GM19240 (cell line): ENCODE data around the gene TYRO3.
A peak's percentile ranks its signal among the peaks of the same experiment; 100 is the strongest.

ENCODE experiments used
- DNase-seq: peaks from one replicate; pipeline ENCODE4 v3.0.0; 2011; ENCODE audit warnings: low spot score; ENCODE audit not compliant: insufficient read length

The TYRO3 gene

DNA sequence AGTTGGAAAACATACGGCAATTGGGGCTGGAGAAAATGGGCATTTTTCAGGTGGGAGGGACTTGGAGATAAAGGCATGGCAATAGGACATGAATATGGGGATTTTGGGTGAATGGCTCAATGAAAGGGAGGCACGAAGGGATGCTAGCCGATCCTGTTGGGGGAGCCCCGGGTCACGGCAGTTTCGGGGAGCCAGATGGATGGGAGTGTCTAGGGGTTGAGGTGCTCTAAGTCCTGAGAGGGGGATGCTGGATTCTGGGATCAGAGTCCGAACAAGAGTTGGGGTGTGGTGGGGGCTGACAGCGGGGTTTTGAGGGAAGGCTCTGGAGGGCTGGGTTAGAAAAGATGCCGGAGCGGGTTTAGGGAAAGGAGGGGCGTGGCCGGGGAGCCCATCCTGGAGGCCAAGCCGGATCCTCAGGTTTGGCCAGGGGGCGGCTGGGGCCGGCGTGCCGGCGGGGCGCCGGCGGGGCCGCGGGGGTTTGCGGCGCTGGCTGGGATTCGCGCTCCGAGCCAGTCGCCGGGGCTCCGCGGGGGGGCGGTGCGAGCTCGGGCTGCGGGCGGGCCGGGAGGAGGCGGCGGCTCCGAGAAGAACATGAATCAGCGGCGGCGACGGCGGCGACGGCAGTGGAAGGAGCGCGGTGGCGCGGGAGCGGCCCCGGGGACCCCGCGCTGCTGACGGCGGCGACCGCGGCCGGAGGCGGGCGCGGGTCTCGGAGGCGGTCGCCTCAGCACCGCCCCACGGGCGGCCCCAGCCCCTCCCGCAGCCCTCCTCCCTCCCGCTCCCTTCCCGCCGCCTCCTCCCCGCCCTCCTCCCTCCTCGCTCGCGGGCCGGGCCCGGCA, at the start of gene TYRO3:
Gene TYRO3 (plus strand): TSS at position 813 of the 839 bp plus-strand sequence. CDS start 46 bp downstream, outside the sequence.
- peak; percentile 63 for DNase-seq

DNA sequence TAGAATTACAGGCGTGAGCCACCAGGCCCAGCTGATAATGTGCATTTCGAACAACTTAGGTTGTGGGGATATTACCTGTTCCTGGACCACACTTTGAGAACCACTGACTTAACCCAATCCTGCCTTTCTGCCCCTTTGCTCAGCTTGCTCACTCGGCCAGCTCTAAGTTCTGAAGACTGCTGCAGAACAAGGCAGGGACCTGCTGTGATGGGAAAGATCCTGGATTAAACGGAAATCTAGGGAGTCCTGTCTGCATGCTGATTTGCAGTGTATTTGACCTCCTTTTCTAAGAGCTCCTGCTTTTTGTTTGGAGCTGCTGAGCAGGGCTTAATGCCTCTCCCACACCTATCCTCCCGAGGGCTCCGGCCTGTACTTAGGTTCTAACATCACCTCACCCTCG, 48.3 kb upstream of the TYRO3 start:
- DNase-seq: no peak

DNA sequence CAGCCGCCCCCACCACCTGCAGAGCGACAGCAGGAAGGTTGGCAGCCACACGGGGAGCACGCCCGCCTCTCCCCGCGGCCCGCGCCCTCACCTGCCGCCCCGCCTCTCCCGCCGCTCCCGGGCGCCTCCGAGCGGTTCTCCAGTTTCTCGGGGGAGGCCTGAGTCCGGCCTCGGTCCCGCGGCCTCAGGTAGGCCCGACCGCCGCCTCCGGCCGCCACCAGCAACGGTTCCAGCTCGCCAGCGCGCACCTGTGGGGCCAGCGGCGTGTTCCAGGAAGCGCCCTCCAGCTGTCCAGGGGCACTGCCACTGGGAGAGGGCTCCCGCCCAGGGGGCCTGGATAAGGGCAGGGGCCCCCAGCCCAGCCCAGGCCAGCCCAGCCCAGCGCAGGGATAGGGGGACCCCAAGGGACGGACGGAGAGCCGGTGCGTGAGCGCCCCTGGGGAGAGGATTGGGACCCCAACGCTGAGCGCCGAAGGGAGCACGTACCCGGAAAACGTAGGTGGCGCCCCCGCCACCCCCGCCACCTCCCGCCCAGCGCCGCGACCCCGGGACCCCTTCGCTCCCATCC, 47.6 kb upstream of the TYRO3 start:
- no peak for DNase-seq

DNA sequence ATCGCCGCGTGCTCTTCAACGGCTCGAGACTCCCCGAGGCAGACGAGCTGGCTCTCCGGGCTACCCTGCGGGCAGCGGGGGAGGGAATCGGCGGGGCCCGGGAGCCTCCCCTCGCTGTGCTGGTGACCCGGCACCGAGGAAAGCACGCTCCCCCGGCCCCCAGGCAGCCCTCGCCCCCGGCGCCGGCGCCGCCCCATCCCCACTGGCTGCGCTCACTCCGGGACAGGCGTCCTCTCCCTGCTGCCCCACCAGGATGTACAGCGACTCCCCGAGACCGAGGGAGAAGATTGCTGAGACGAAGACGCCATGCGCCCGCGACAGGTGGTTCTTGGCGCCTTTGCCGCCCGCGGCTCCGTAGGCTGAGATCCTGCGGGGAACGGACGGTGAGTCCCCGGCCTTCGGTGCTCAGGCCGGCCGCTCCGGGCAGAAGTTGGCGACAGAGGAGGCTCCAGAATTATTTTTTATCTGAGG, 47.1 kb upstream of the TYRO3 start:
- no peak for DNase-seq

DNA sequence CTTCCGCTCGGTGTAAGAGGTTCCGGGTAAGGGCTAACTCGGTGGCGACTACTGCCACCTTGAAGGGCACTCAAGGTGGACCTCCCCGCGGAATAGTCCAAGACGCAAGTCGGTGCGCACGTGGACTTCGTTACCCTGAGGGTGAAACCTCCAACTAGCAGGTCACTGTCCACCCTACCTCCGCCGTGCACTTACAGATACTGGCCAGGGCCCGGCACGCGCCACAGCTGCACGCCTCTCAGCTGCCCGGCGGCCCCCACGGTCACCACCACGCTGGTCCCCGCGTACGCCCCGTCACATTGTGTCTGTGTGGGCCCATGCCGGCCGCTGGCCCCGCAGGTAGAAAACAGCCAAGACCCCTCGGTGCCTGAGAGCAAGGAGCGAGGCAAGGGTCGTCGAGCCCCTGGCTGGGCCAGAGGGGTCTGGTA, 46.5 kb upstream of the TYRO3 start:
- no peak for DNase-seq

DNA sequence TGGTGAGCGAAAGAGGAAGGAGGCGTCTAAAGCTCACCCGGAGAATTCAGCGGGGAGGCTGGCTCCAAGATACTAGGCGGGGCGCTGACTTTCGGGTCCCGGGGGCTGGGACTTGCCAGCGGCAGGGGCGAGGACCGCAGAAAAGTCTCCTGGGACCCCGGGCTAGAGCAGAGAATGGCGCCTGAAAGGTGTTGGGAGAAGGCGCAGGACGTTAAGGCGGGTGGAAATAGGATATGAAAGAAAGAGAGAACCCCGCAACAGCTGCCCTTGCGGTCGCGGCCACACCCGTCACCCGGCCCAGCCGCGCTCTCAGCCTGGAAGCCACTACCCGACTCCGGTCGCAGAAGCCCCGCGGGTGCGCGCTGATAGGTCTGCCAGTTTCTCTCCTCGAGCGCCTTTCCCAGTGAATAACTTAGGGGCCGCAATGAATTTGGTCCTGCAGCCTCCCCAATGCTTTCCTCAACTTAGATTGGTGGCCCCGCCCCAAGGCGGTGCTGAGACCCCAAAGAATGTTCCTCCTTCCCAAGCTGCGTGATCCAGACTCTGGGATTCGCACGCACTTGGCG, 46.0 kb upstream of the TYRO3 start:
- DNase-seq: no peak

DNA sequence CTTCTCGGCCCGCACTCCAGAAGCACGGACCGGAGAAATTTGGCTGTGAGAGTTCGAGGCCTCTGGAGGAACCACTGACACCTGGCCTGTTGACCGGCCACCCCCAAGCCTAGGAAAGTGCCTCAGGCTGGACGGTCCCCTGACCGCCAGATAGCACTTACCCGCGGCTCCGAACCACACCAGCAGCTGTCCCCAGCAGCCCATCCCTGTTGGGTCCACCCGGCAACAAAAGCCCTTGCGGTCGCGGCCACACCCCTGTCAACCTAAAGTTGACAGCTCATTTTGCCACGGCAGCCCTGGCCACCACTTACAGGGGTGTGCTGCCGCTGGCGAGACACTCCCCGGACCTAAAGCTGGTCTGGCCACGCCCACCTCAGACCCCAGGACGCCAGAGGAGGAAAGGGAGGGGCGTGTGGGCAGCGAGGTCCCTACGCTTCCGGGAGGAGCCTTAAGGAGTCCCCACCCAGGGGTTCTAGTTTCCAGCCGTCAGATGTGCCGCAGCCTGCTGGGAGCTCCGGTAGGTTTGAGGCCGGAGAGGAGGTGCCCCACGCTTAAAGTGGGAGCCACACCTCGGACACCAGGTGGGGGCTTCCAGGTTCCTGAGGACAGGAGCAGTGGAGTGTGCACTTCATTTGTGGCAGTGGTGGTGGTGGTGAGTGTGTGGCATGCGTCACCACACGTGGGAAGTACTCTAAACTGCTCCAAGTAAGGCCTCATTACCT, 45.3 kb upstream of the TYRO3 start, which contains the start of gene LTK:
Gene LTK (minus strand): TSS at position 322 of the 722 bp plus-strand sequence. CDS start 118 bp downstream, at position 204.
- no peak for DNase-seq

DNA sequence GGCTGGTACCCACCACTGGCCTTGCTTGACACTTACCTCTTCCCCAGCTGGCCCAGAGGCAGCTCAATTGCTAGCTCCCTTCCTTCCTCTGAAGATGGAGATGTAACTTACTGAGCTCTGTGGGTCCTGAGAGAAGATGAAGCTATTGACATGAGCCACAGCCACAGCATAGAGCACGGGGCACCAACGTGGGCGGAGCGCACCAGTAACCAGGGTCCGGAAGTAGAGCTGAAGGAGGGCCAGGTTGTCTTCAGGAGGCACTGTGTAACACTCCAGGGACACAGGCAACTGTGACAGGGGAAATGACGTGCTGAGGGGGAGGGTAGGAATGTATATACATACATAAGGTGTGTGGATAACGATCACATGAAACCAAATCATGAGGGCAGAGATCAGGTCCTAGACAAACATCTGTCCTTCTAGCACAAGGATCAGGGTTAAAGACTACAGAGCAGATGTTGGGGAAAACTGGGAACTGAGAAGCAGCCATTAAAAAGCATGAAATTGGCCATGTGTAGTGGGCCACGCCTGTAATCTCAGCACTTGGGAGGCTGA, 41.0 kb upstream of the TYRO3 start:
- no peak for DNase-seq

DNA sequence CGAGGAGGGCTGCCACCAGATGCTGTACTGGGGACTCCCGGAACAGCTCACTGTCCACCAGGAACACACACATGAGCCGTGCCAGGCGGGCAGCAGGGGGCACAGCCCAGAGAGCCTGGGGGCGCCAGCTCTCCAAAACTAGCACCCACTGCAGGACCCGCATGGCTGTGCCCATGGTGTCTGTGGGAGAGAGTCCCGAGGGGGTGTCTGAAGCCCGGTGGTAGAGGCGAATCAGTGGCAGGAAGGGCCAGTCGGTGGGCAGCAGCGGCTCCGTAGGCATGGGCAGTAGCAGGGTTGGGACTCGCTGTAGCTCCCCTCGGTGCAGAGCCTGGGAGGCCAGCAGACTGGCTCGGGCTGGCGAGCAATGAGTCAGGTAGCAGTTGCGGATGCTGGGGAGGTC, 38.4 kb upstream of the TYRO3 start:
- no peak for DNase-seq

DNA sequence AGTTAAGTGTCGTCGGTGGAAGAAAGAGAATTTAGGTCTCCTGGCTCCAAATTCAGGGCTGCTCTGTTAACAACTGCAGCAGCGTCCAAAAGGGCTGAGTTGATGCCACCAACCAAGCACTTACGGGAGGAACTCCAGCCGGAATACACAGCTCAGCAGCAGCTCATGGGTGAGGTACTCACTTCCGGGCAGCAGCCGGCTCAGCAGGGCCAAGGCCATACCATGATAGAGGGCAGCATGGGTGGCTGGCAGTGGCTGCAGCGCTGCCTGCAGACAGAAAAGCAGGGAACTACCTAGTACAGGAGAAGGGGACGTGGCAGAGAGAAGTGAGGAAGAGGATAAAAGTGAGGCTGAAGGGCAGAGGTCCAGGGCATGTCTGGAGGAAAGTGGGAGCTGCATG, 37.4 kb upstream of the TYRO3 start:
- DNase-seq: no peak

DNA sequence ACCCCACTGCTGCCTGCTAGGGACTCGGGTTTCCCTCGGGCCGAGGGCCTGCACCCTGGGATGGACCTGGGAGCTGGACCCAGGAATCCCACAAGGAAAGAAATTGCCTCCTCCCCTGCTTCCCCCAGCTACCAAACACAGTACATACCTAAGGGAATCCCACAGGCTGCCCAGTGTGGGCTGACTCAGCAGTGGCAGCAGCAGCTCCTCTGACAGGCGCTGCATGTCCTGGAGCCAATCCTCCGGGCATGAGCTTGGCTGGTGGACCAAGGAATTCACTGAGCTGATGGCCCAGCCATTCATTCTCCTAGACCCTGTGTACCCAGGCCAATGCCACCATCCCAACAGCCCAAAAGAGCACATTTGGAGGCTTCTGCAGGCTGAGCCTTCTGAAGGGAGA, 35.9 kb upstream of the TYRO3 start:
- DNase-seq: no peak

DNA sequence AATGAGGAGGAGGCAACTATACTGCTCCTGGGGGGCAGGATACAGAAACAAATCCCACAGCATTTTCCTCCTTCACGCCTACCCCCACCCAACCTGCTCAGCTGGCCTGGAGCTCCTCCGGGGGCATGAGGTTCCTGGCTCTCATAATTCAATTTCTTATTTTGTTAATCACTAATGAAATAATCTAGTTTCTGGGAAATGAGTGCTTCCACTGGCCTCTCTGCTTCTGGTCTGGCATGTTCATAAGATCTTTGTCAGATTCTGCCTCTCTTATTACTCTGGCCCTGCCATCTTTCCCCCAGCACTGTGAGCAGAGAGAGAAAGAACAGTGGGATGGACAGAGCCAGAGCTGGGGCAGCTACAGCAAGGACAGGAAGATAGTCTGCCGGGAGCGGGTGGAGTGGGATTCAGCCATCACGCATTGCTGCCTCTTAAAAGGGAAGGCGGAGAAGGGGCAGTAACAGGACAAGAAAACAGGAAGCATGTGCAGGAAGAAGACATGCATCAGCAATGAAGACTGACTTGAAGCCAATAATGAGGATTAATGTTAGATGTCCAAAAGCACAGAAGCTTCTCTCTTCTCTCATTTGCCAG, 28.6 kb upstream of the TYRO3 start:
- DNase-seq: no peak

DNA sequence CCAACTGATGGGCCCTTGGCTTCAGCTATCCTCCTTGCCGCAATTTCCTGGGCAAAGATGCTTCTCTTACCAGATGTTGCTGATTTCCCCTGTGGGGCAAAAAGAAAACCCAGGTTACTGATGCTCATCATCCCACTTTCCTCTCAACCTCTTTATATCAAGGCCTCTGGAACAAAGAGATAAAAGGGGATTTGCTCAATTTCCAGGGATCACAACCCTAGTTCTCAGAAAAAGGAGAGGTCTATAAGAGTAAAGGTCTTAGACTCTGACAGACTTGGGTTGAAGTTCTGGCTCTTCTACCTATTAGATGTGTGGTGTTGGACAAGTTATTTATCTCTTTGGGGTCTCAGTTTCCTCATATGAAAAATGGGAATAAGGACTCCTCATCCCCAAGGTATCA, 23.5 kb upstream of the TYRO3 start:
- no peak for DNase-seq

DNA sequence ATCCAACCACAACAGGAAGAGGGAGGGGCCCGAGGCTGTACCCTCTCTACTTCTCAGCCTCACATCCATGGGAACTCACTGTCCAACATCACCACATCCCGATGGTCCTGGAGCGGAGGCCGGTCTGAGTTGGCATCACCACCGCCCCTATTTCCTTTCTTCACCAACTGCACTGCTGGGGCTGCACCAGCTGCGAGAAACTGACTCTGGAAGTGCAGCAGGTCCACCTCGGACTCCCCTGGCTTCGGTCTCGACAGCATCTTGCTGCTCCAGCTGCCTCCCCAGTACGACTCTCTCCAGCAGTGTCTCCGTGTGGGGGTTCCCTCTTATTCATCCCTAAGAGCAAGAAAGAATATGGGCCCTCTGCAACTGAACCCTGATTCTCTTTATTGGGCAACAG, 22.1 kb upstream of the TYRO3 start:
- no peak for DNase-seq

DNA sequence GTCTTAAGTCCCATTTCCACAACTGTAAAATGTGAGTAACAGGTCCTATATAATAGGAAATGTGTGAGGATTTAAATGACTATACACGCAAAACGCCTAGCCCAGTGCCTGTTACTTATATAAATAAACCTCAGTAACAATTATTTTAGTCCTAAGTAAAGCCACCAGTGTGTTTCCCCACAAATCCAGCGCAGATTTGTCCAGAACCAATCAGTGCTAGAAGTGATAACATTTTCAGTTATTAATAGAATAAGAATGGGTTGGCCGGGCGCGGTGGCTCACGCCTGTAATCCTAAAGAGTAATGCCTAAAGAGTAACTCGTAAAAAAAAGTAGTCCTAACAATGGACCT, 15.5 kb upstream of the TYRO3 start:
- DNase-seq: no peak

DNA sequence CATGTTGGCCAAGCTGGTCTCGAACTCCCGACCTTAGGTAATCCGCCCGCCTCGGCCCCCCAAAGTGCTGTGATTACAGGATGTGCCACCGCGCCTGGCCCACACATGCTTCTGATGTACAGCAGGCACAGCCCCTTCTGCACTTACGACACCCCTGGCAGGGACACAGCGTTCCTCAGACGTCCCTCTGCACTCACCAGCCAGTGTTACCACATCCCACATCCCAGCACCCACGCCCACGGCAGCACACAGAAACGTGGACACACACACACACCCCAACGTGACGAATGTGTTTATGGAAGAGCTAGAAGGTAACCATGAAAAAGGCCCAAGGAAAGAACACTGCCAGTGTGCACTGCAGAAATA, 14.4 kb upstream of the TYRO3 start:
- DNase-seq: no peak

DNA sequence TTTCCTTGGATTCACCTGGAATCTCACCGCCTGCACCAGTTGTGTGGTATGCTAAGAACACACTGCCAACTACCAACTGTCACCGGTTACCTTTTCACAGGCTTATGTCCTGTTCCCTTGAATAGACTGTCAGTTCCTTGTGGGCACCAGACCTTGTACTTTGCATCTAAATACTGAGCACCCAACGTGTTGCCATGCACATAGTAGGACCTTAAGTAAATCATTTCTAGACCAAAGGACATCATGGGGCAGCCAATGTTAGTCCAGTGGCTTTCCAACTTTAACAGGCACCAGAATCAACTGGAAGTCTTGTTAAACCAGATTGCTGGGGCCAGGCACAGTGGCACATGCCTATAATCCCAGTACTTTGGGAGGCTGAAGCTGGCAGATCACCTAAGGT, 13.8 kb upstream of the TYRO3 start:
- no peak for DNase-seq

DNA sequence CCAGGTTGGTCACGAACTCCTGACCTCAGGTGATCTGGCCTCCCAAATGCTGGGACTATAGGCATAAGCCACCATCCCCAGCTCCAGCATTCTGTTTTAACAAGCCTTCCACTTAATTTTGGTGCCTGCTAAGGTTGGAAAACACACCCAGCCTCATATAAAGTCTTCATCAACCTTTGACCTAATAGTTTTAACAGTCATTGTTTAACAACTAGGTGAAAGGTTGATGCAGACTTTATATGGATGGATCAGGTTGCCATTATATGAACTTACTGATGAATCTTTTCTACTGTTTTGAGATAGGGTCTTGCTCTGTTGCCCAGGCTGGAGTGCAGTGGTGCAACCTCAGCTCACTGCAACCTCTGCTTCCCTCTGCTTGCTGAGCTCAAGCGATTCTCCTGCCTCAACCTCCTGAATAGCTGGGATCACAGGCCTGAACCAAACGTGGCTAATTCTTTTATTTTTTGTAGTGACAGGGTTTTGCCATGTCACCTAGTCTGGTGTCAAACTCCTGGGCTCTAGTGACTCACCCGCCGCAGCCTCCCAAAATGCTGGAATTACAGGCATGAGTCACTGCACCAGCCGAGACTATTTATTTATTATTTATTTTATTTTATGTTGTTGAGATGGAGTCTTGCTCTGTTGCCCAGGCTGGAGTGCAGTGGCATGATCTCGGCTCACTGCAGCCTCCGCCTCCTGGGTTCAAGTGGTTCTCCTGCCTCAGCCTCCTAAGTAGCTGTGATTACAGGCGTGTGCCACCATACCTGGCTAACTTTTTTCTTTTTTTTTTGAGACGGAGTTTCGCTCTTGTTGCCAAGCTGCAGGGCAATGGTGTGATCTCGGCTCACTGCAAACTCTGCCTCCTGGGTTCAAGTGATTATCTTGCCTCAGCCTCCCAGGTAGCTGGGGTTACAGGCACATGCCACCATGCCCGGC, 11.9 kb upstream of the TYRO3 start:
- no peak for DNase-seq

DNA sequence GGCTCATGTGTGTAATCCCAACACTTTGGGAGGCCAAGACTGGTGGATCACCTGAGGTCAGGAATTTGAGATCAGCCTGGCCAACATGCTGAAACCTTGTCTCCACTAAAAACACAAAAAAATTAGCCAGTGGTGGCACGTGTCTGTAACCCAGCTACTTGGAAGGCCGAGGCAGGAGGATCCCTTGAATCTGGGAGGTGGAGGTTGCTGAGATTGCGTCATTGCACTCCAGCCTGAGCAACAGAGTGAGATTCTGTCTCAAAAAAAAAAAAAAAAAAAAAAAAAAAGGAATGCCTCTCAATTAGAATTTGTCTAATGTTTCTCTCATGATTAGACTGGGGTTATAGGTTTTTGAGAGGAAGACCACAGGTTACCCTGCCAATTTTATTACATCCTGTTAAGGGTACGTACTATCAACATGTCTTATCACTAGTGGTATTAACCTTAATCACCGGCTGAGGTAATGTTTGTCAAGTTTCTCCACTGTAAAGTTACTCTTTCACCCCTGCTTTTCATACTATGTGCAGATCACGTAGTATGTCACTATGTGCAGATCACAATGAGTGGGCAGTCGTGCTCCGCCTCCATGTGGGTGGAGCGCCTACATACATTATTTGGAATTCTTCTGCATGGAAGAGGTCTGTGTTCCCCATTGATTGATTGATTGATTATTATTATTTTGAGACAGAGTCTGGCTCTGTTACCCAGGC, 8.8 kb upstream of the TYRO3 start:
- no peak for DNase-seq

DNA sequence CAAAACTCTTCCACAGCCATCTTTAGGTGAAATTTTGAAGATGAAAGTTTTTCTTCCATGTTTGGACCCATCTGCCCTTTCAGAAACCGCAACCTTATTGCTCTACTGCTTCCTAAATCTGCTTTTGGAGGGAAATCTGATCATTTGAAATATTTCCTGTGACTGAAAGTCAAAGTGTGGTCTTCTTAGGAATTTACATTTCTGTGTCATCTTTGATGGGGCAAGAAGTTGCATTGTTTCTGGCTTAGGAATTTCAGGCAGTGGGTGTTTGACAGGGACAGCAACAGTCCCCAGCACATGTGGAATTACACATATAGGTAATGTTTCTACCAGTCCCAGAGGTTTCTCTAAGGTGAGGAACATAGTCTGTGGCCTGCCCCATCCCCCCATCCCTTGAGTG, 5.3 kb upstream of the TYRO3 start:
- no peak for DNase-seq
